Measurements from ENCODE around the gene ARL4D. TPM values are rescaled to one million over a fixed set of nuclear protein-coding genes. Genes with fewer than 3 reads are reported as not detected.
A peak's percentile ranks its signal among the peaks of the same experiment; 100 is the strongest.

Gene ARL4D
- total and polyA plus RNA-seq, 2 experiments from 2014 or later: 23.0 to 49.4 TPM

GRCh38 chr17:43445009-43445589 is 46.3 kb downstream of the ARL4D start:
- H3K9ac ChIP-seq: no peak overlapping the region
- no peaks in the 10 kb centered on the region for H3K27me3 ChIP-seq (replicated peaks; ENCODE audit: insufficient read depth)
- no peaks in the 10 kb centered on the region for H3K9me3 ChIP-seq (ENCODE audit: low read depth)
- no peak overlapping the region for H3K4me3 ChIP-seq
- no peaks in the 10 kb centered on the region for H3K79me2 ChIP-seq (ENCODE audit: insufficient read depth)
- TF ChIP-seq EZH2phosphoT487 (IDR thresholded peaks at IDR 0.05; ENCODE audit: insufficient read depth, low read depth) (no peak), EZH2 (IDR thresholded peaks at IDR 0.05; ENCODE audit: insufficient read depth, poor library complexity, severe bottlenecking) (no peak)
- no peak overlapping the region for H3K27ac ChIP-seq
- H3F3A ChIP-seq (ENCODE audit: insufficient read depth): peaks cover 17% of the 10 kb centered on the region
- H3K4me1 ChIP-seq (ENCODE audit: insufficient read depth): peaks cover 13% of the 10 kb centered on the region
- H2AFZ ChIP-seq: no peak overlapping the region
- no peak overlapping the region for H3K4me2 ChIP-seq (ENCODE audit: unreplicated experiment)
- WGBS, 2 experiments (ENCODE audit: low coverage in 1 of 2, low lambda C conversion rate in 2 of 2, missing lambda C conversion rate in 2 of 2): 69 to 74% methylated on average over 5 of the region's 5 CpGs
- in situ Hi-C loops (cut with MboI): no loop called here
- no peaks in the 10 kb centered on the region for H3K36me3 ChIP-seq (ENCODE audit: low read depth)
- no peaks in the 10 kb centered on the region for H4K20me1 ChIP-seq (ENCODE audit: insufficient read depth)
- DNase-seq: no peak
- H3K9me2 ChIP-seq (ENCODE audit: insufficient read depth): no peaks in the 10 kb centered on the region

- H3K4me2 ChIP-seq (ENCODE audit: unreplicated experiment): no peak overlapping the region
- H3K9me2 ChIP-seq (ENCODE audit: insufficient read depth): no peaks in the 10 kb centered on the region
- H3K4me1 ChIP-seq (ENCODE audit: insufficient read depth): peaks cover 13% of the 10 kb centered on the region
- in situ Hi-C loops (cut with MboI): no loop called here
- no peak overlapping the region for H3K9ac ChIP-seq
- no peaks in the 10 kb centered on the region for H3K9me3 ChIP-seq (ENCODE audit: low read depth)
- H3K27ac ChIP-seq: no peak overlapping the region
- H3F3A ChIP-seq (ENCODE audit: insufficient read depth): peaks cover 17% of the 10 kb centered on the region
- 88 to 90% methylated on average over 5 of the region's 5 CpGs for WGBS, 2 experiments (ENCODE audit: low coverage in 1 of 2, low lambda C conversion rate in 2 of 2, missing lambda C conversion rate in 2 of 2)
- H4K20me1 ChIP-seq (ENCODE audit: insufficient read depth): no peaks in the 10 kb centered on the region
- no peak overlapping the region for H3K4me3 ChIP-seq
- H3K27me3 ChIP-seq (replicated peaks; ENCODE audit: insufficient read depth): no peaks in the 10 kb centered on the region
- no peaks in the 10 kb centered on the region for H3K79me2 ChIP-seq (ENCODE audit: insufficient read depth)
- no peak overlapping the region for H2AFZ ChIP-seq
- no peak for TF ChIP-seq EZH2phosphoT487 (IDR thresholded peaks at IDR 0.05; ENCODE audit: insufficient read depth, low read depth)
- TF ChIP-seq EZH2 (IDR thresholded peaks at IDR 0.05; ENCODE audit: insufficient read depth, poor library complexity, severe bottlenecking): no peak
- no peak for DNase-seq
- H3K36me3 ChIP-seq (ENCODE audit: low read depth): no peaks in the 10 kb centered on the region
These were observed 48.0 kb downstream of the ARL4D start for GRCh38 chr17:43446773-43447172.

- Histone ChIP-seq H3K4me2 (ENCODE audit: unreplicated experiment) (no peak overlapping the region), H3F3A (ENCODE audit: insufficient read depth) (no peaks in the 10 kb centered on the region), H3K79me2 (ENCODE audit: insufficient read depth) (no peaks in the 10 kb centered on the region), H4K20me1 (ENCODE audit: insufficient read depth) (no peaks in the 10 kb centered on the region), H3K27me3 (replicated peaks; ENCODE audit: insufficient read depth) (no peaks in the 10 kb centered on the region), H3K4me1 (ENCODE audit: insufficient read depth) (no peaks in the 10 kb centered on the region), H3K27ac (no peak overlapping the region), H3K4me3 (no peak overlapping the region), H3K9me3 (ENCODE audit: low read depth) (no peaks in the 10 kb centered on the region), H3K36me3 (ENCODE audit: low read depth) (no peaks in the 10 kb centered on the region), H3K9ac (no peak overlapping the region), H3K9me2 (ENCODE audit: insufficient read depth) (no peaks in the 10 kb centered on the region), H2AFZ (no peak overlapping the region)
- DNase-seq: no peak
- in situ Hi-C loops (cut with MboI): no loop called here
- TF ChIP-seq EZH2 (IDR thresholded peaks at IDR 0.05; ENCODE audit: insufficient read depth, poor library complexity, severe bottlenecking) (no peak), EZH2phosphoT487 (IDR thresholded peaks at IDR 0.05; ENCODE audit: insufficient read depth, low read depth) (no peak)
- WGBS, 2 experiments (ENCODE audit: low coverage in 1 of 2, low lambda C conversion rate in 2 of 2, missing lambda C conversion rate in 2 of 2): 81 to 84% methylated on average over 7 of the region's 7 CpGs
These were observed 50.1 kb downstream of the ARL4D start for GRCh38 chr17:43448720-43449469.

- H3K27me3 ChIP-seq (replicated peaks; ENCODE audit: insufficient read depth): no peaks in the 10 kb centered on the region
- H3K4me2 ChIP-seq (ENCODE audit: unreplicated experiment): no peak overlapping the region
- WGBS, 2 experiments (ENCODE audit: low coverage in 1 of 2, low lambda C conversion rate in 2 of 2, missing lambda C conversion rate in 2 of 2): 32 to 35% methylated on average over 8 of the region's 8 CpGs
- H3K27ac ChIP-seq: no peak overlapping the region
- H2AFZ ChIP-seq: 0 out of 2 replicates have a peak overlapping the region, but pooled peaks have one; percentile 1
- H3F3A ChIP-seq (ENCODE audit: insufficient read depth): no peaks in the 10 kb centered on the region
- no peak overlapping the region for H3K9ac ChIP-seq
- no peaks in the 10 kb centered on the region for H3K36me3 ChIP-seq (ENCODE audit: low read depth)
- H3K4me3 ChIP-seq: no peak overlapping the region
- DNase-seq: peak; percentile 53
- H3K9me2 ChIP-seq (ENCODE audit: insufficient read depth): no peaks in the 10 kb centered on the region
- TF ChIP-seq EZH2phosphoT487 (IDR thresholded peaks at IDR 0.05; ENCODE audit: insufficient read depth, low read depth) (no peak), EZH2 (IDR thresholded peaks at IDR 0.05; ENCODE audit: insufficient read depth, poor library complexity, severe bottlenecking) (no peak)
- H3K79me2 ChIP-seq (ENCODE audit: insufficient read depth): no peaks in the 10 kb centered on the region
- H4K20me1 ChIP-seq (ENCODE audit: insufficient read depth): no peaks in the 10 kb centered on the region
- no peaks in the 10 kb centered on the region for H3K4me1 ChIP-seq (ENCODE audit: insufficient read depth)
- no peaks in the 10 kb centered on the region for H3K9me3 ChIP-seq (ENCODE audit: low read depth)
- in situ Hi-C loops (cut with MboI): no loop called here
These were observed 50.9 kb downstream of the ARL4D start for GRCh38 chr17:43449470-43450248.

MicroRNA genes within 50 kb of the gene (microRNA counts, 767-probe panel; counts per million panel counts)
- 447 counts per million, percentile 86 among the panel's probes with 10 or more counts for microRNA hsa-miR-2117

Small RNAs within 50 kb of the gene (small RNA-seq; reads per million reads assigned to genes)
- not detected for gene RNU6-1137P (ENCODE audit: low read depth, low replicate concordance)
- not detected for gene RNU6-406P (ENCODE audit: low read depth, low replicate concordance)
- gene RNU6-470P (ENCODE audit: low read depth, low replicate concordance): not detected

Other genes with a start within 250 kb of the ARL4D start
- 109 and 121 TPM in 2 replicates for gene NBR1, start 227.8 kb upstream of the ARL4D start, total RNA-seq (2014; rRNA removed; shearing (Covaris generic))
- 71.5 and 71.6 TPM in 2 replicates for gene NBR1, start 227.8 kb upstream of the ARL4D start, polyA plus RNA-seq (2016; fragmentation: Nextera tagmentation; extraction: Ambion mirVana)
- gene TMEM106A, start 187.1 kb upstream of the ARL4D start, total RNA-seq (2014; rRNA removed; shearing (Covaris generic)): 10.2 and 15.4 TPM in 2 replicates
- gene TMEM106A, start 187.1 kb upstream of the ARL4D start, polyA plus RNA-seq (2016; fragmentation: Nextera tagmentation; extraction: Ambion mirVana): 5.1 and 5.9 TPM in 2 replicates
- gene CCDC200, start 170.4 kb upstream of the ARL4D start, total RNA-seq (2014; rRNA removed; shearing (Covaris generic)): not detected in 2 replicates
- gene CCDC200, start 170.4 kb upstream of the ARL4D start, polyA plus RNA-seq (2016; fragmentation: Nextera tagmentation; extraction: Ambion mirVana): 0.37 and 0.70 TPM in 2 replicates
- not detected in 2 replicates for gene RNU2-1, start 165.0 kb upstream of the ARL4D start, total RNA-seq (2014; rRNA removed; shearing (Covaris generic))
- gene RNU2-1, start 165.0 kb upstream of the ARL4D start, polyA plus RNA-seq (2016; fragmentation: Nextera tagmentation; extraction: Ambion mirVana): 3.7 and 5.0 TPM in 2 replicates
- gene DHX8, start 85.0 kb downstream of the ARL4D start, total RNA-seq (2014; rRNA removed; shearing (Covaris generic)): 27.3 and 33.1 TPM in 2 replicates
- gene DHX8, start 85.0 kb downstream of the ARL4D start, polyA plus RNA-seq (2016; fragmentation: Nextera tagmentation; extraction: Ambion mirVana): 34.4 and 39.0 TPM in 2 replicates
- 2.1 and 3.5 TPM in 2 replicates for gene ETV4, start 147.3 kb downstream of the ARL4D start, total RNA-seq (2014; rRNA removed; shearing (Covaris generic))
- gene ETV4, start 147.3 kb downstream of the ARL4D start, polyA plus RNA-seq (2016; fragmentation: Nextera tagmentation; extraction: Ambion mirVana): 2.6 and 2.8 TPM in 2 replicates